ENCODE measurements around the gene KCNC3. TPM values are rescaled to one million over a fixed set of nuclear protein-coding genes. Genes with fewer than 3 reads are reported as not detected.

The KCNC3 gene
- total and polyA plus RNA-seq, 4 donors: 0.56 to 1.6 (median 1.1) TPM

- Histone ChIP-seq H3K36me3 (ENCODE audit: control insufficient read depth in 4 of 4, insufficient read depth in 3 of 4, low read depth in 1 of 4, low read length in 3 of 4) (peaks cover 6 to 19% (median 13%) of the 10 kb centered on the region in 4 donors), H3K9ac (ENCODE audit: low read depth in 1 of 2, low read length in 2 of 2) (no peak overlapping the region), H3K9me3 (ENCODE audit: control insufficient read depth in 4 of 4, low read length in 3 of 4) (no peaks in the 10 kb centered on the region), H3K27ac (ENCODE audit: low read depth in 1 of 2, low read length in 2 of 2) (no peak overlapping the region), H3K4me1 (ENCODE audit: control insufficient read depth in 4 of 4, insufficient read depth in 4 of 4, low read length in 3 of 4) (no peaks in the 10 kb centered on the region), H3K4me3 (ENCODE audit: low read depth in 1 of 3, low read length in 3 of 3) (no peak overlapping the region), H3K27me3 (ENCODE audit: control insufficient read depth in 4 of 4, insufficient read depth in 4 of 4, low read length in 3 of 4) (no peaks in the 10 kb centered on the region)
- WGBS: 71% methylated on average over 2 of the region's 2 CpGs
- no peak for TF ChIP-seq RXRA (IDR thresholded peaks at IDR 0.05)
- no peak for DNase-seq (ENCODE audit: low spot score)
These were observed 29.1 kb downstream of the KCNC3 start for GRCh38 chr19:50300051-50300450.

DNA sequence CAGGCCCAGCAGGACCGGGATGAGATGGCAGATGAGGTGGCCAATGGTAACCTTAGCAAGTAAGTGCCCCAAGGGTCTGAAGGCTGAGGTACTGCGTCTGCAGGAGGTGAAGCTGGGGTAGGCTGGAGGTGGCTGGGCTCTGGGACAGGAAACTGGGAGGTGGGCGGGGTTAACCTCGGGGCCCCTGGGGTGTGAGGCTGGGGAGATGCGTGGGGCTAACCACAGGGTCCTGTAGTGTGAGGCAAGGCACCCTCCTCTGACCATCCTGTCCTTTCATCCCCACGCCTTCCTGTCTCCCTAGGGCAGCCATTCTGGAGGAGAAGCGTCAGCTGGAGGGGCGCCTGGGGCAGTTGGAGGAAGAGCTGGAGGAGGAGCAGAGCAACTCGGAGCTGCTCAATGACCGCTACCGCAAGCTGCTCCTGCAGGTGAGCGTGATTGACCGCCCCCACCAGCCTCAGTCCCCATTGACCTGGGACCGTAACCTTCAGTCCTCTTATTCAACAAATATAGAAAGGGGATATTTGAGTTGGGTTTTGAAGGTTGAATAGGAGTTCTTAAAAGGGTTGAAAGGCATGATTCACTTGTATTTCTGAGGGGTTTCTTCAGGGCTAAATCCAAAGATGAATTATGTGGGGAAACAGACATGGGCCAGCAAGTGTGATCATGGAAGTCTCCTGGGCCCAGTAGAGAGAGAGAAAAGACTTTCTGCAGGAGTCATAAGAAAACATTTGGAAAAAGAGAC is 35.7 kb downstream of the KCNC3 start:
- no peak for DNase-seq (ENCODE audit: low spot score)

More for the DNA sequence above, 35.7 kb downstream of the KCNC3 start:
- no peak overlapping the region for H3K4me3 ChIP-seq (ENCODE audit: low read depth in 1 of 3, low read length in 3 of 3)
- no peak overlapping the region for H3K9ac ChIP-seq (ENCODE audit: low read depth in 1 of 2, low read length in 2 of 2)
- H3K36me3 ChIP-seq (ENCODE audit: control insufficient read depth in 4 of 4, insufficient read depth in 3 of 4, low read depth in 1 of 4, low read length in 3 of 4): peaks cover 15 to 45% (median 16%) of the 10 kb centered on the region in 4 donors
- no peaks in the 10 kb centered on the region for H3K9me3 ChIP-seq (ENCODE audit: control insufficient read depth in 4 of 4, low read length in 3 of 4)
- H3K4me1 ChIP-seq (ENCODE audit: control insufficient read depth in 4 of 4, insufficient read depth in 4 of 4, low read length in 3 of 4): no peaks in the 10 kb centered on the region
- TF ChIP-seq FOXA1 (IDR thresholded peaks at IDR 0.05) (no peak), FOXA2 (IDR thresholded peaks at IDR 0.05) (no peak), JUND (IDR thresholded peaks at IDR 0.05) (no peak), RXRA (IDR thresholded peaks at IDR 0.05) (no peak), SP1 (IDR thresholded peaks at IDR 0.05) (no peak), CTCF (IDR thresholded peaks at IDR 0.05; ENCODE audit: low read depth, low read length, missing input control) (no peak), TAF1 (conservative IDR thresholded peaks at IDR 0.05) (no peak), HNF4G (IDR thresholded peaks at IDR 0.05) (no peak), NR2F2 (IDR thresholded peaks at IDR 0.05) (no peak), HNF4A (conservative IDR thresholded peaks at IDR 0.05) (no peak), REST (IDR thresholded peaks at IDR 0.05) (no peak), ZBTB33 (IDR thresholded peaks at IDR 0.05) (no peak), ATF3 (IDR thresholded peaks at IDR 0.05) (no peak)
- H3K27ac ChIP-seq (ENCODE audit: low read depth in 1 of 2, low read length in 2 of 2): no peak overlapping the region
- no peaks in the 10 kb centered on the region for H3K27me3 ChIP-seq (ENCODE audit: control insufficient read depth in 4 of 4, insufficient read depth in 4 of 4, low read length in 3 of 4)
- 85% methylated on average over 14 of the region's 14 CpGs for WGBS
